ENCODE measurements around the gene CCDC85A. TPM values are rescaled to one million over a fixed set of nuclear protein-coding genes. Genes with fewer than 3 reads are reported as not detected.

CCDC85A gene
- polyA plus RNA-seq, 1 experiment = 4.2 TPM

DNA sequence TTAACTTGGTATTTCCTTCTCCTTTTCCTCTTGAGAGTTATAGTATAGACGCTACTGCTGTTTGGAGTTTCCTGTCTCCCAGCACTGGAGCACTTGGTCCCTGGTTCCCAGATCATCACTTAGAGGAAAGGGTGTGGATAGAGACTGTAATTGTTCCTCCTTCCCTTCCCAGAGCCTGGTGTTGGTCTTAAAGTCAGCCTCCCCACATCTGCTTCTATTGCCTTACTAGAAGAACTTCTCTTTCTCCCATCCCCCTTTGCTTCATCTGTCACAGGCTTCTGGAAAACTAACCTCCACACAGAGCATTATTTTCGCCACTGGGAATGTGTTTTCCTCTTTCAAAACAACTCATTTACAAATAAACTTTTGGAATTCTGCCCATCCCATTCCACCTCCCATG lies 131.0 kb downstream of the CCDC85A start:
- DNase-seq (ENCODE audit: low read depth) = no peak
- Histone ChIP-seq H3K36me3 (ENCODE audit: control insufficient read depth, insufficient read depth, low read length) (no peaks in the 10 kb centered on the region), H3K27me3 (ENCODE audit: control insufficient read depth, insufficient read depth, low read length) (no peaks in the 10 kb centered on the region), H3K4me3 (ENCODE audit: low read depth, low read length) (no peak overlapping the region)
- TF ChIP-seq CTCF (IDR thresholded peaks at IDR 0.05; ENCODE audit: insufficient read depth, low read depth, low read length) = no peak
- CTCF ChIA-PET = no interaction called here
- POLR2A ChIA-PET = no interaction called here

DNA sequence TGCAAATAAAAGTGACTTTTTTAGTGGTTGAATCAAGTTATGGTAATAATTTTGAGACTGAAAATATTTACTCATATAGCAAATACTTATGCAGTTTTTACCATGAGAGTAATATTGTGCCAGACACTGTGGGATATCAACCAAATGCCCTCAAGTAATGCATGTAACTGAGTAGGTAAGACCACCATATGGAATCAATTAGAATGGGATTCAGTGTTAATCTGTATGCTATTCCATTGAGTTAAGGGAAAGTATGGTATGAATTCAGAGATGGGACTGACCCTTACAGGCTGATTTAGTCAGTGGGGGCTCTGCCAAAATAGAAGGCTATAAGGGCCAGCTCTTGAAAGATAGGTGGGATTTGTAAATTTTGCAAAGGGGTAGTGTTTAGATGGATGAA lies 131.6 kb downstream of the CCDC85A start:
- DNase-seq (ENCODE audit: low read depth) = no peak
- no peak for TF ChIP-seq CTCF (IDR thresholded peaks at IDR 0.05; ENCODE audit: insufficient read depth, low read depth, low read length)
- Histone ChIP-seq H3K4me3 (ENCODE audit: low read depth, low read length) (no peak overlapping the region), H3K36me3 (ENCODE audit: control insufficient read depth, insufficient read depth, low read length) (no peaks in the 10 kb centered on the region), H3K27me3 (ENCODE audit: control insufficient read depth, insufficient read depth, low read length) (no peaks in the 10 kb centered on the region)
- POLR2A ChIA-PET = no interaction called here
- CTCF ChIA-PET = no interaction called here

GRCh38 chr2:56316011-56316410 lies 132.2 kb downstream of the CCDC85A start:
- CTCF ChIA-PET = no interaction called here
- Histone ChIP-seq H3K4me3 (ENCODE audit: low read depth, low read length) (no peak overlapping the region), H3K36me3 (ENCODE audit: control insufficient read depth, insufficient read depth, low read length) (no peaks in the 10 kb centered on the region), H3K27me3 (ENCODE audit: control insufficient read depth, insufficient read depth, low read length) (no peaks in the 10 kb centered on the region)
- no peak for DNase-seq (ENCODE audit: low read depth)
- POLR2A ChIA-PET = no interaction called here
- TF ChIP-seq CTCF (IDR thresholded peaks at IDR 0.05; ENCODE audit: insufficient read depth, low read depth, low read length) = no peak

GRCh38 chr2:56318147-56318546 lies 134.4 kb downstream of the CCDC85A start:
- DNase-seq (ENCODE audit: low read depth) = no peak
- CTCF ChIA-PET = interaction anchor here (1.6 kb wide), 1 partner anchor 8 kb away, joined by 6 read pairs; no protein-coding TSS in a partner anchor
- POLR2A ChIA-PET = no interaction called here
- Histone ChIP-seq H3K27me3 (ENCODE audit: control insufficient read depth, insufficient read depth, low read length) (no peaks in the 10 kb centered on the region), H3K36me3 (ENCODE audit: control insufficient read depth, insufficient read depth, low read length) (no peaks in the 10 kb centered on the region), H3K4me3 (ENCODE audit: low read depth, low read length) (no peak overlapping the region)
- TF ChIP-seq CTCF (IDR thresholded peaks at IDR 0.05; ENCODE audit: insufficient read depth, low read depth, low read length) = no peak

DNA sequence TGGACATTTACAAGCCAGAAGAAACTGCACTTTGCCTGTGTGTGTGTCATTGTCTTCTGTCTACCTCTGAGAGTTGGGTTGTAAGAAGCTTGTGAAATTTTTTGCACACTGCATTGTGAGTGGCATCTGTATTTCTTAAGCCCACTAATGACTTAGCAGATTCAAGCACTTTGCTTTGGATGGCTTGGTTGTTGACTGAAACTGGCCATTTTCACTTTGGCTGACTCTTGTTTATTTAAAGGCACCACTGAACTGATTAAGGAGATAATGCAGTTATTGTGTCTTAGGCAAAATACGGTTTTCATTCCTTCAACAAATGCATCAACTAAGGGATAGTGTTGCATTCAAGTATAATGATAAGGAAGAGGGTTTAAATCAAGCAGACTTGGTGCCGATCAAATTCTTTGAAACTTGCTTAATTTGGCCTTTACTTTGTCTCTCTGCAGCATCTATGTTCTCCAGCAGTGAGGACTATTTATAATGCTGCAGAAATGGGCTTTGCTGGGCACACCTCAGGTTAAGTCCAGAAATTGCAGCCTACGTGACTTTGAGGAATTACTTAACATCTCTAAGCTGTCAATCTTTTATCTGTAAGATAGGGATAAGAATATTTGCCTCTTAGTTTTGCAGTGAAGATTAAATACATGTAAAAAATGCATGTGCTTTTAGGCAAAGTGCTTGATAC lies 142.0 kb downstream of the CCDC85A start:
- Histone ChIP-seq H3K4me3 (ENCODE audit: low read depth, low read length) (no peak overlapping the region), H3K27me3 (ENCODE audit: control insufficient read depth, insufficient read depth, low read length) (no peaks in the 10 kb centered on the region), H3K36me3 (ENCODE audit: control insufficient read depth, insufficient read depth, low read length) (no peaks in the 10 kb centered on the region)
- POLR2A ChIA-PET = no interaction called here
- CTCF ChIA-PET = no interaction called here
- no peak for DNase-seq (ENCODE audit: low read depth)
- TF ChIP-seq CTCF (IDR thresholded peaks at IDR 0.05; ENCODE audit: insufficient read depth, low read depth, low read length) = no peak

All from BJ (cell line).